ENCODE results near the gene SOD3. TPM values are rescaled to one million over a fixed set of nuclear protein-coding genes. Genes with fewer than 3 reads are reported as not detected.

The SOD3 gene
- total RNA-seq, 1 donor from 2014 or later = not detected

- TF ChIP-seq, protein P1, sequence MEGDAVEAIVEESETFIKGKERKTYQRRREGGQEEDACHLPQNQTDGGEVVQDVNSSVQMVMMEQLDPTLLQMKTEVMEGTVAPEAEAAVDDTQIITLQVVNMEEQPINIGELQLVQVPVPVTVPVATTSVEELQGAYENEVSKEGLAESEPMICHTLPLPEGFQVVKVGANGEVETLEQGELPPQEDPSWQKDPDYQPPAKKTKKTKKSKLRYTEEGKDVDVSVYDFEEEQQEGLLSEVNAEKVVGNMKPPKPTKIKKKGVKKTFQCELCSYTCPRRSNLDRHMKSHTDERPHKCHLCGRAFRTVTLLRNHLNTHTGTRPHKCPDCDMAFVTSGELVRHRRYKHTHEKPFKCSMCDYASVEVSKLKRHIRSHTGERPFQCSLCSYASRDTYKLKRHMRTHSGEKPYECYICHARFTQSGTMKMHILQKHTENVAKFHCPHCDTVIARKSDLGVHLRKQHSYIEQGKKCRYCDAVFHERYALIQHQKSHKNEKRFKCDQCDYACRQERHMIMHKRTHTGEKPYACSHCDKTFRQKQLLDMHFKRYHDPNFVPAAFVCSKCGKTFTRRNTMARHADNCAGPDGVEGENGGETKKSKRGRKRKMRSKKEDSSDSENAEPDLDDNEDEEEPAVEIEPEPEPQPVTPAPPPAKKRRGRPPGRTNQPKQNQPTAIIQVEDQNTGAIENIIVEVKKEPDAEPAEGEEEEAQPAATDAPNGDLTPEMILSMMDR (IDR thresholded peaks at IDR 0.05; ENCODE audit: partially characterized antibody, unreplicated experiment) = no peak
- no peaks in the 10 kb centered on the region for H3K4me1 Mint-ChIP-seq (ENCODE audit: low read depth, unreplicated experiment)
- H3K4me3 Mint-ChIP-seq (ENCODE audit: unreplicated experiment) = no peak overlapping the region
- no peaks in the 10 kb centered on the region for H3K36me3 Mint-ChIP-seq (ENCODE audit: unreplicated experiment)
- H3K27ac Mint-ChIP-seq (ENCODE audit: unreplicated experiment) = no peak overlapping the region
- no peak for DNase-seq
- H3K9me3 Mint-ChIP-seq (ENCODE audit: unreplicated experiment) = no peaks in the 10 kb centered on the region
- peaks cover 4% of the 10 kb centered on the region for H3K27me3 Mint-ChIP-seq (ENCODE audit: unreplicated experiment)
Observed at GRCh38 chr4:24774452-24774851, 20.9 kb upstream of the SOD3 start.

GRCh38 chr4:24775032-24775605 lies 20.3 kb upstream of the SOD3 start:
- Mint-ChIP-seq H3K4me3 (ENCODE audit: unreplicated experiment) (no peak overlapping the region), H3K27me3 (ENCODE audit: unreplicated experiment) (peaks cover 4% of the 10 kb centered on the region), H3K27ac (ENCODE audit: unreplicated experiment) (no peak overlapping the region), H3K4me1 (ENCODE audit: low read depth, unreplicated experiment) (no peaks in the 10 kb centered on the region), H3K36me3 (ENCODE audit: unreplicated experiment) (no peaks in the 10 kb centered on the region), H3K9me3 (ENCODE audit: unreplicated experiment) (no peaks in the 10 kb centered on the region)
- no peak for DNase-seq
- TF ChIP-seq, protein P1 (IDR thresholded peaks at IDR 0.05; ENCODE audit: partially characterized antibody, unreplicated experiment) = no peak

DNA sequence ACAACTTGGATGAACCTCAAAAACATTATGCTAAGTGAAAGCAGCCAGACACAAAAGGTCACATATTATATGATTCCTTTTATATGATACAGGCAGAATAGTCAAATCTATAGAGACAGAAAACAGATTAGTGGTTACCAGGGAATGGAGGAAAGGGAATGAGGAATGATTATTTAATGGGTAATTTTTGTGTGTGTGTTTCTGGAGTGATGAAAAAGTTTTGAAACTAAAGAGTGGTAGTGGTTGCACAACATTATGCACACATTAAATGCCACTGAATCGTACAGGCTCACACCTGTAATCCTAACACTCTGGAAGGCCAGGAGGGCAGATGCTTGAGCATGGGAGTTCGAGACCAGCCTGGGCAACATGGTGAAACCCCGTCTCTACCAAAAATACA lies 19.6 kb upstream of the SOD3 start:
- peaks cover 6% of the 10 kb centered on the region for H3K27me3 Mint-ChIP-seq (ENCODE audit: unreplicated experiment)
- H3K4me3 Mint-ChIP-seq (ENCODE audit: unreplicated experiment) = no peak overlapping the region
- H3K36me3 Mint-ChIP-seq (ENCODE audit: unreplicated experiment) = no peaks in the 10 kb centered on the region
- no peaks in the 10 kb centered on the region for H3K9me3 Mint-ChIP-seq (ENCODE audit: unreplicated experiment)
- H3K27ac Mint-ChIP-seq (ENCODE audit: unreplicated experiment) = no peak overlapping the region
- H3K4me1 Mint-ChIP-seq (ENCODE audit: low read depth, unreplicated experiment) = no peaks in the 10 kb centered on the region
- TF ChIP-seq, protein P1 (IDR thresholded peaks at IDR 0.05; ENCODE audit: partially characterized antibody, unreplicated experiment) = no peak
- DNase-seq = no peak

GRCh38 chr4:24777536-24778463 lies 17.6 kb upstream of the SOD3 start:
- no peak overlapping the region for H3K4me3 Mint-ChIP-seq (ENCODE audit: unreplicated experiment)

More at GRCh38 chr4:24777536-24778463, 17.6 kb upstream of the SOD3 start:
- Mint-ChIP-seq H3K36me3 (ENCODE audit: unreplicated experiment) (no peaks in the 10 kb centered on the region), H3K4me1 (ENCODE audit: low read depth, unreplicated experiment) (no peaks in the 10 kb centered on the region), H3K9me3 (ENCODE audit: unreplicated experiment) (no peaks in the 10 kb centered on the region), H3K27ac (ENCODE audit: unreplicated experiment) (no peak overlapping the region), H3K27me3 (ENCODE audit: unreplicated experiment) (peaks cover 2% of the 10 kb centered on the region)
- TF ChIP-seq, protein P1 (IDR thresholded peaks at IDR 0.05; ENCODE audit: partially characterized antibody, unreplicated experiment) = no peak
- DNase-seq = no peak
